Cerebellar cortex (tissue), 1 donor: ENCODE data around the gene RASD1.

Source experiments
- DNase-seq: peaks from one replicate; pipeline ENCODE4 v3.0.0-alpha.2; 2015; ENCODE audit warnings: low spot score

Gene RASD1, protein sequence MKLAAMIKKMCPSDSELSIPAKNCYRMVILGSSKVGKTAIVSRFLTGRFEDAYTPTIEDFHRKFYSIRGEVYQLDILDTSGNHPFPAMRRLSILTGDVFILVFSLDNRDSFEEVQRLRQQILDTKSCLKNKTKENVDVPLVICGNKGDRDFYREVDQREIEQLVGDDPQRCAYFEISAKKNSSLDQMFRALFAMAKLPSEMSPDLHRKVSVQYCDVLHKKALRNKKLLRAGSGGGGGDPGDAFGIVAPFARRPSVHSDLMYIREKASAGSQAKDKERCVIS

DNA sequence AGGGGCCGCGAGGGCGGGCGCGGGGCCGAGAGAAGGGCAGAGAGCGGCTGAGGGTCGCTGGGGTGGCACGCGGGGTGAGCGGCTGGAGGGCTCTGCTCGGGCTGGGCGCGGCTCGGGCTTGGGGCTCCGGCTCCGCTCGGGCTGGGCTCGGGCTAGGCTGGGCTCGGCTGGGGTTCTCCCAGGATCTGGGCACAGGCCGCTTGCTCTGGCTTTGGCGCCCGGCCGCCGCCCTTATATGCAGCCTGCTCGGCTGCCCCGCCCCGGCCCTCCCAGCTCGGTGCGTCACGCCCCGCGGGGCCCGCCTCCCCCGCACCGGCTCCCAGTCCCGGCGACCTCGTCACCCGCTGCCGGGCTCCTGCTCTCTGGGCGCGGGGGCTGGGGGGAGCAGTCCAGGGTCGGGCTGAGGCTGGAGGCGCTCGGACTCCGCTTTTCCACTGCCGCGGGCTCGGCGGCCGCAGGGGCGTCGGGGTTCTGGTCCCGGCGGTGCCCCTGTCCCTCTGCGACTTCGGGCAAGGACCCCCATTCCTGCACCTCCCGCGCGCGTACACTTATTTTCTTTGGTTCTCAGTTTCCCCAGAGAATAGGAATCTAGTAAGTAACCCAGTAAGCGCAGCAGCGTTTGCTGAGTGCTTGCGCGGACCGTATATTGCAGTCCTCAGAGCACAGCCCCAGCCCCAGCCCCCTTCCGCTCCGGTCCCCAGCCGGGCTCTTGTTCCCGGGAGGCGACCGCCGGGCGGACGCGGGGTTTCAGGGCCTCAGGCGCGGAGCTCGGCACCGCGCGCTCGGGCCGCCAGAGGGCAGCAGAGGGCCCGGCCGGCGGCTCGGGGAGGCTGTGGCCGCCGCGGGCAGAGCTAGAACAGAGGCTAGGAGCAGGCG, at the start of gene RASD1:
TSS of gene RASD1 (minus strand) at position 207 of the 876 bp plus-strand sequence. CDS start 214 bp downstream, outside the sequence.
- peak; percentile 86 for DNase-seq

DNA sequence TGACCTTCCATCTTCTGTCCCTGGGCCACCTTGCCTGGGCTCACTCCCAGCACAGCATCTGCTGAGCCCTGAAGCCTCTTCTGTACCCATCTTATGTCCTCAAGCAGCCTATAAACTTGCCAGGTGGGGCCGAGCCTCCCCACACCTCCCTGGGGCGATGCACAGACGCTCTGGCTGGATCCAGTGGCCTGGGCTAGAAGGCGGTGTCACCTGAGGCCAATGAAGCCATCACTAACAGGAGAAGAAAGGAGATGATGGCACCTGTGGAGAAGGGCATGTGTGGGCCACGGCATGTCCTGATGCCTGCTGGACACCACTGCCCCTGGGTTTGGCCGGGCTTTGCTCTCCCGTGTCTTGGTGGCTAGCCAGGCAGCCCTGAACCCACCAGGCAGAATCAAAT, 49.8 kb upstream of the RASD1 start:
- DNase-seq, result peak; percentile 95

DNA sequence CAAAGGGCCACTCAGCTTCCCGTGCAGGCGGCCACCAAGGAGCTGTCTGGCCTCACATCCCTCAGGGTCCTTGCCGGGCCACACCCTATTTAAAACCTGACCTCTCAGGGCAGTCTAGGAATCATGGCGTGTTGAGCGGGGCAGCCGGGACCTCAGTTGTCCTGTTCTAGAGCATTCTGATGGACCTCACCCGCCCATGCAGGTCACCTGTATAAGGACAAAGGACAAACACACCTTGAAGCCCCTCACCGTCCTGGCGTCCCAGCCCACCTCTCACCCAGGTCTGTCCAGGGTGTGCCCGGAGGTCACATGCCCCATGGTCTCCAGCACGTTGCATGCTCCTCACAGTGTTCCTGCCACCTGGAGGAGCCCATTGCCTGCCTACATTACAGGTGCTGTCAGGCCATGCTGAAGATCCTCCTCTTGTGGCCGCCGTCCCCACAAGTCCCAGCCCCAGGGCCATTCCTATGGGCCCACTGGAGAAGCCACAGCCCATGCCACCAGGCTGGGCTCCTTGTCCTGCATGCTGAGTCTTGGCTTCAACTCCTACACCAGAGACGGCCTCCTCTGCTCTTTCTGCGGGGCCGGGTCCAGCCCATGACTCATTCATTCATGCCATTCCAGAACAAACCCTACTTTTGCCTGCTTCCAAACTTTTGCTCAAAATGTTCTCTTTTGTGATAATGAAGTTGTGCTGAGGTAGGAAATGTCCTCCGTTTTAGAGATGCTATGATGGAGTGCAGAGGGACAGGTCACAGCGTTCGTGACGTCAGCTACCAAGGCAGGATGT, 49.0 kb upstream of the RASD1 start:
- peak; percentile 41 for DNase-seq

DNA sequence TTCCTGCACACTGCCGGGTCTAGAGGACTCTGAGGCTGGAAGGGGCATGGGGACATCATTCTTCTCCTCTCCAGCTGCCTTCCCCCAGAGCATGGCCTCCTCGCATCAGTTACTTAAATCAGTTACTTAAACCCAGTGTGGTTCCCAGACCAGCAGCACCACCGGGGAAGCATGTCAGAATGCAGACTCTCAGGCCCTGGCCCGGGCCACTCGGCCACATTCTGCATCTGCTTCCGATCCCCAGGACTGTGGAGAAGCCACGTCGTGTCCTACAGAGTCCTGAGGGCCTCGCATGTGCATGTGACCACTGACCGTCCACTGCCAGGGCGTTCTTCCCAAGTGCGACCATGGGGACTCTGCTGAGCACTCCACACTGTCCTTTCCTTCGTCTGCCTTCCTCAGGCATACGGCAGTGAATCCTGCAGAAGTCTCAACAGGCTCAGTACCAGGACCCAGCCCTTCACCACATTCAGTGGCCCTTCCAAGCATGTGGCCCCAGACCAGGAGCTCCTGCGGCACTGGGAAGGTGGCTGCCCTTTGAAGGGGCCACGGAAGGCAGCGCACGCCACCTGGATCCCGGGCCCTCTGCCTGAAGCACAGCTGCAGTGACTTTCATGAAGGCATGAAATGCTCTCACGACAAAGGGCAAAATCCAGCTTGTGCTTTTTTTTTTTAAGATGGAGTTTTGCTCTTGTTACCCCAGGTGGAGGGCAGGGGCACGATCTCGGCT, 46.9 kb upstream of the RASD1 start:
- DNase-seq, result no peak

DNA sequence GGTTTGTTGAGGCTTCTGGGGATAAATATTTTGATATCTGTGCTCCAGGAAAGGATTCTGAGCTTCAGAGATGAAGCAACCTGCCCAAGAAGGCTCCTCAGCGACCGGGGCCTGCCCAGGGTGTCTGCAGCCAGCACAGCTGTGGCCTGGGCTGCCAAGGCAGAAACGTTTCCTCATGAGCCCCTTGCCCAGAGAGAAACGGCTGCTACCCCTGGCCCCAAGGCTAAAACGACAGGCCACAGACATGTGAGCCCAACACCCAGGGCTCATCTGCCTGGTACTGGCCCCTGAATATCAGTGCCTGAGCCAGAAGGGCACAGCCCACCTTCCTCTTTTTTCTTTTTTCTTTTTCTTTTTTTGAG, 45.4 kb upstream of the RASD1 start:
- DNase-seq, result no peak

DNA sequence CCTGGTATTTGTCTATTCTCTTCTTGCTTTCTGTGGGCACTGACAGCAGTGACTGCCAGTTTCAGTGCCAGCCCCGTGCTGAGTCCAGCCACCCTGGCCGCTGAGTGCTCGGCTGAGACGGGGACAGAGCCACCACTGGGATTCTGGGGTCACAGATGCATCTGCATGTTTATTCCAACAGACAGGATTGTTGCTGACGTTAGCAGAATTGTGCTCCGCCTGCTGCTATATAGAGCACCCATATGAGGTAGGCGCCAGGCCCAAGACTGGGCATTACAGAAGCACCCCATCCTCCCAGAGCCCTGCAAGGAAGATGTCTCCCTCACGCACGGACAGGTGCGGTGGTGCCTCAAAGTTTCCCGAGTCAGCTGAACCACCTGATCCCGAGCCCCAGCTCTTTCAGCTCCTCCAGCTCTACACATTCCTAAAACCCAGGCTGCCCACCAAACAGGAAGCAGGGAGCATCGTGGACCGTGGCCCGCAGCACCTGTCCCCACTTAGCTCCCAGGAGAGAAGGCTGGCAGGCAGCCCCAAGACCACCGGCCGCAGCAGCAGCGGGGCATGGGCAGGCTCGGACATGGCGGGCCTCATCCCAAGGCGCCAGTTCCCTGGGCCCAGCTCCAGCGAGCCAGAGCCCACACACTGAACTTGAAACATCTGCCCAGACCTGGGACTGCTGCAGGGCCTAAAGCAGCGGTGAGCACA, 44.9 kb upstream of the RASD1 start:
- DNase-seq, result no peak

DNA sequence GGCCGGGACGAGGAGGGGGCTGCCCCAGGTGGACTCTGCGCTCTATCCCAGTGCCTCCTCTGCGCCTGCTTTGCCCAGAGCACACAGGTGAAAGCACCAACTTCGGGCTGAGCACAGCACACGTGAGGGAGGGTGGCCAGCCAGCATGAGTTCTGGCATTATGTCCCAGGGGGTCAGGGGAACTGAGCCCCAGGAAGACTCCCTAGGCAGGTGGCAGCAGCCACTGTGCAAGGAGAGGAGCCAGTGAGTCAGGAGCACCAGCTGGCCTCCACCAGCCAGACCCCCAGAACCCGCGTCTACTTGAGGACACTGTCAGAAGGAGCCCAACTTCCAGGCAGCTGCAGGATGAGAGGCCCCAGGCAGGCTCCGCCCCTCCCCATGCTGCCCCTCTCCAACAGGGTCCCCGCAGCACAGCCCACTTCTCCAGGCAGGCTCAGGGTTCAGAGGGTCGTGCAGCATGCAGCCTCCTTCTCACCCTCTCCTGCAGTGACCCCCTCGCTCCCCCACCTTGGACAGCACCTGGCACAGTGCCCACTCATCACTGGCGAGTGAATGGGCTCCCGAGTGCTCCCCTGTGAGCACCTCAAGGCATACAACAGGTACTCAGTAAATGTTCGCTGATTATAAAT, 44.2 kb upstream of the RASD1 start:
- DNase-seq, result no peak

DNA sequence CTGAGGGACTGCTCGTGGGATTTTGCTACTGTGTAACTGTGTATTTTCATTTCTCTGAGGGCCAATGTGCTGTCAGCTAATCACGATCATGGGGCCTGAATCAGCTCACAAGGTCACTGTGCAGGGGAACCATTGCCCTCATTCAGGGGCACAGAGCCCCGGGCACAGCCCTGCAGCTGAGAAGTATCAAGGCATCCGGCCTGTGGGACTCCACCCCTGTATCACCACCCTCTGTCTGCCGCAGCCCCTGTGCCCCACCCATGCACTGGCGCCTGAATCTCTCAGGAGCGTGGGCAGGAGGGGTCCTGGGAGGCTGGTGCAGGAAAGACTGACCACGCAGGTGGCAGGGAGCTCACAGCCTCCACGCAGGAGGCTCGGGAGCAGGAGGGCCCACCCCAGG, 43.4 kb upstream of the RASD1 start:
- DNase-seq, result no peak

DNA sequence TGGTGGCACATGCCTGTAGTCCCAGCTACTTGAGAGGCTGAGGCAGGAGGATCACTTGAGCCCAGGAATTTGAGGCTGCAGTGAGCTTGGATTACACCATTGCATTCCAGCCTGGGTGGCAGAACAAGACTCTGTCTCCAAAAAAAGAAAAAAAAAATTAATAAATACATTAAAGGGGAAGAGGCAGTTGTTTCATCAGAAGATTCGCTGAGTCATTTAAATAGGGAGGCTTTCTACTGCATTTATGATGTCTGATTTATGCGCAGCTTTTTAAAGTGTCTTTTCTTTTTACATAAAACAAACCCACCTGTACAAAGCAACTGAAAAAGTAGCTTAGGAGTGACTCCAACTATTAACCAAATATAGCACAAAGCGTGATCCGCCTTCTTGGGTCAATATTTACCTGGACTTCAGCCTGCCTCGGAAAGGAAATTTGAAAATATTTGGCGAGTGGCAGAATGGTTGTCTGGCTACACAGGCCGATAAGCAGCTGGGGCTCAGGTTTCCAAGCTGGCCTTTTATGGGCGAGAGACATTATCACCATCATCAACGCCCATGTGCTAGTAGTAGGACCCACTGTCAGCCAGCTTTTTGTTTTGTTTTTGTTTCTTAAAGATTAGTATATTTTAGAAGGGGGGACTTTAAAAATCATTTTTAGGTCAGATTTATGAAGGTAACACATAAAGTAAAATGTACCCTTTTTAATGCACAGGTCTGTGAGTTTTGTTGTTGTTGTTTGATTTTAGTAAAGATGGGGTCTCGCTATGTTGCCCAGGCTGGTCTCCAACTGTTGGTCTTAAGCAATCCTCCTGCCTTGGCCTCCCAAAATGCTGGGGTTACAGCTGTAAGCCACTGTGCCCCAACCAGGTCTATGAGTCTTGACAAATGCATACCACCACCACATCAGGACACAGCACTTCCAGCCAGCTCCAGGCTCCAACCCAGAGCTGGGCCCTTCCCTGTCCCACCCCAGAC, 42.5 kb upstream of the RASD1 start:
- DNase-seq, result no peak

DNA sequence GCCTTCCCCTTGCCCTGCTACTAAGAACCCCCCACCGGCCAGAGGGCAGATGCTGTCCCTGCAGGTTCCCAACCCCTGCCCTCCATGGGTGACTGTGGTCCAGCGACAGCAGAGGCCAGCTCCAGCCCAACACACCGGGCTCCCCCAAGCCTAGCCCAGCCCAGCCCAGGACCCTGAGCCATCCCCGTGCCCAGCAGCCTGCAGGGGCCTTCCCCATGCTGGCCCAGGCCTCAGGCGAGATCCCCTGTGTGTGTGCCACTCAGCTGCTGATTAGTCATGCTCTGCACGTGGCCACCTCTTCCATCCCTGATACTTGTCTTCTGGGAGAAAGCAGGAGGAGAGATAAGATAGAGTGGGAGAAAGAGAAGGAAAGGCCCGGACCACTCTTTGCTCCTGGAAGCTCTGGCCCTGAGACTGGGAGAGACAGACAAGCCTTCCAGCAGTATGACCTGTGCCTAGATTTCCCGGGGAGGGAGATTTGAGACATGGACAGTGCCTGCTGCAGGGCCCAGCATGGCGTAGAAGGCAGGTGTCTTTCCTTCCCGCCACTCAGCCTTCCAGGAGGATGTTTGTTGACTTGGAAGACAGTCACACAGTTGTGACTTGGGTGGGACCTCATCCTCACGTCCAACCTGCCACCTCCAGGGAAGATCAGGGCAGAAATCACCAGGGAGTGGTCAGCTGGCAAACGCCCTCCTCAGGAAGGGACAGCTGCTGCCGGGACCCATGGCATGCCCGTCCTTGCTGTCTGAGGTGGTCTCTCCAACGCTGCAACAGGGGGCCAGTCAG, 41.3 kb upstream of the RASD1 start:
- no peak for DNase-seq

DNA sequence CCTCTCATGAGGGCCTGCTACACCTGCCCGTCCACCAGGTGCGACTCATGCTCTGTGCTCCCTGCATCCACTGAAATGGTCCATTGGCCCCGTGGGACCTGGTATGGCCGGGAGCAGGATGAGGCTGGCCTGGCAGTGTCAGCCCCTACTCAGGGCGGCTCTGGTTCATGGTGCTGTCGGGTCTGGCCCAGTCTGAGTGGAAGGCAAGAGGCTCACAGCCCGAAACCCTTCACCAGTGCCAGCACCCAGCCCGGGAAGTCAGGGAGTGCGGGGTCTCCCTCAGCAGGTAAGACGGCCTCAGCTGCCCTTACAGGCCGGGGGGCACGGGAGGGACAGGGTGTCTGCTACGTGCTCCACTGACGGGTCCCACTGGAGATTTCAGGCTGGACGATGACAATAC, 40.5 kb upstream of the RASD1 start:
- DNase-seq, result no peak

DNA sequence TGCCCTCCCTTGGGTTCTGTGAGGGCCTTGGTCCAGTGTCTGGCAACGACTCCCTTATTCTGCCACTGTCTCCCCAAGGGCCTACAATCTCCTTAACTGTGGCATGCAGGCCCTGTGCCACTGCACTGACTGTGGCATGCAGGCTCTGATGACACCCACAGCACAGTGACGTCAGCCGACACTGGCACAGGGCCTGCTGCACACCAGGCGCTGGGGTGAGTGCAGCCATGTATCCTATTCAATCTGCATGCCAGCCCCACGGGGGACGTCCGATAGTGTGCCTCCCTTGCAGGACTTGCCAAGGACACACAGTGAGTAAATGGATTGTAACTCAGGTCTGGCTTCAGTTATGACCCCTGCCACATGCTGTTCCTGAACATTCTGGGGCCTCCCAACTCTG, 39.8 kb upstream of the RASD1 start:
- DNase-seq, result peak; percentile 42

DNA sequence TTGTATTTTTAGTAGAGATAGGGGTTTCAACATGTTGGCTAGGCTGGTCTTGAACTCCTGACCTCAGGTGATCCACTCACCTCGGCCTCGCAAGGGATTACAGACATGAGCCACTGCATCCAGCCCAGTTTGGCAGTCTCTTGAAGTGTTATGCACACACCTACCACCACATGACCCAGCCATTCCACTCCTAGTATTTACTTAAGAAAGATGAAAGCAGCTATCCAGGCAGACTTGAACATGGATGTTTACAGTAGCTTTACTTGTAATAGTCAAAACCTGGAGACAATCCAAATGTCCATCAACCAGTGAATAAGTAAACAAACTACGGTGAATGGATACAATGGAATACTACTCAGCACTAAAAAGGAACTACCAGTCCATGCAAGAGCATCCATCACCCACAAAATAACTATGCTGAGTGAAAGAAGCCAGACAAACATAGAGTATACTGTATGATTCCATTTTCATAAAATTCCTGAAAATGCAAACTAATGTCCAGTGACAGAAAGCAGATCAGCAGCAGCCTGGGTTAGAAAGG, 37.8 kb upstream of the RASD1 start:
- no peak for DNase-seq

DNA sequence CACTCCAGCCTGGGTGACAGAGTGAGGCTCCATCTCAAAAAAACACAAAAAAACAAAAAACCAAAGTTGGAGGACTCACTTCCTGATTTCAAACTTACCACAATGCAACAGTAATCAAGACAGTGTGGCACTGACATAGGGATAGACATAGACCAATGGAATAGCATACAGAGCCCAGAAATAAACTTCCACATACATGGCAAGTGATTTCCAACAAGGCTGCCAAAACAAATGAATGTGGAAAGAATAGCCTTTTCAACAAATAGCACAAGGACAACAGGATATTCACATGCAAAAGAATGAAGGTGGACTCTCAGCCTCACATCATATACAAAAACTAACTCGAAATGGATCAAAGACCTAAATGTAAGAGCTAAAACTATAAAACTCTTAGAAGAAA, 36.8 kb upstream of the RASD1 start:
- DNase-seq, result no peak

DNA sequence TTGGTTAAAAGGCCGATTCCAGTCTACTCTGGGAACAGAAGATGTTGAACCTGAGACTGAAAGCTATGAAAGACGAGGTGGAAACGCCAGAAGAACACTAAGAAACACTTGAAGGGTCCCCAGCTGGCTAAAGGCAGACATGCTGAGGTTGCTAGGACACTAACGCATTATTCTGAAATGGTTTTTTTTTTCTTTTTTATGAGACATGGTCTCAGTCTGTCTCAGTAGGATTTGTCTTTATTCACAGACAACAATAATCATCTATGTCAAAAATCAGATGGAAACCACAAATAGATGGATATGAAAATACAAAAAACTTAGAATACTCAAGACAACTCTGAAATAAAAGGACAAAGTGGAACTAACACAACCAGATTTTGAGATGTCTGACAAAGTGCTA, 35.0 kb upstream of the RASD1 start:
- DNase-seq, result no peak

DNA sequence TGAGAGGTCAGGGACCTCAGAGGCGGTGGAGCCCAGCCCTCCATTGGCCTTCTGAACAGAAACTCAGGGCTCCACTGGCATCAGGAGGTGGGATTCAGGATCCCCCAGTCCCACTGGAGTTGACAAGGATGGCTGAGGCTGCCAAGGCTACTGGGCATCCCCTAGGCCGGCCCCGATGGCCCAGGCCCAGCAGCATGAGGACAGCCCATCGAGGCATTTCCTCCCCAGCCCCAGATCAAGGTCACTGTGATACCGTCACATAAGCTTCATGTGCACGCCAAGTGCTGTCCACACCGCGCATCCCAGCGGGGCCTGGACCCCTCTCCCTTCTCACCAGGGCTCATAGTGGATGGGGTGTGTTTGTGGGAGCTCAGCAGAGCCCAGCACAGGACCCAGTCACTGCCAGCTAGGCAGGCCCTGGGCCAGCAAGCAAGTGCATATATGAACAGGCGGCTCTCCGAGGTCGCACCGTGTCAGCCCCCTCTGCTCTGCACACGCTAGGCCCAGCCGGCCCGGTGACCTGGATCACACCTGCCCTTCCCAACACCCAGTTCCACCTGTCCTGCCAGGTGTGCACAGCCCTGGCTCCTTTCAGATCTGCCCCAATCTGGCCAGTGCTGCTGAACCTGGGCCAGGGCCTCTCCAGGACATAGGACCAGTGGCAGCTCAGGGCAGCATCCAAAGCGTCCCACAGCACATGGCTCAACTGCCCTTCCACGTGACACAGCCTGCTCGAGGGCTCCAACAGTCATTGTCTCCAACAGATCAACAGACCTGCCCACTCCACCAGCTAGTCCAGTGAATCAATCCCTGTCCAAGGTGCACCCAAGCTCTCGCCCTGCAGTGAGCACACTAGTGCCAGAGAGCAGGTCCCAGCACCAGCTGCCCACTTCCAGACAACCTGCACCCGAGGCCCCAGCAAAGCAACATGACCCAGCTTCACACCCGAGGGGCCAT, 32.8 kb upstream of the RASD1 start:
- DNase-seq, result no peak

DNA sequence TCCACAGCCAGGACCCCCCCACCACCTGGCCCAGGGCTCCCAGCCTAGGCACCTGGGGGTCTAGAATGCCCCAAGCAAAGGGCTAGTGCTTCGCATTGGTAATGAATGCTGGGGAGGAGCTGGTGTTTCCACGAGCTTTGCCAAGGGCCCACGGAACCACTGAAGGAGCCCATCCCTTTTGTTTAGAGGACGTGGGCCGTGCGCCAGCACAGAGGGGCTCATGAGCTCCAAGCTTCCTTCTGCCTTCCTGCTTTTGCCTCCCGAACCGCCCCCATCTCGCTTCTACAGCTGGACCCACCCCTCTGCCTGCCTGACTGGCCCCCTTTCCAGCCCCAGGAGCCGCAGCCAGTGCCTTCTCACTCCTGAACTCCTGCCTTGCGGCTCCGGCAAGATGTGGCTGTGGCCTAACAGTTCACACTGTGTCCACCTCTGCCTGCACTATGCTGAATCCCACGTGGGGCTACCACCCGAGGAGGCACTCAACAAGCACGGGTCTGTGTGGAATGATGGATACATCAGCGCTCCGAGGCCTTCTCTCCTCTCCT, 31.8 kb upstream of the RASD1 start:
- DNase-seq, result no peak
